Skeletal muscle cell (primary cell): ENCODE data around the gene CLCN2.
"Not testable (repeated sequence)": the region's sequence is repeated elsewhere in the genome, so short reads cannot be mapped to it uniquely, and the experiment has no call there.

Experiments used
- DNase-seq: peaks from one replicate; pipeline ENCODE4 v3.0.0-alpha.2; 2010; ENCODE audit warnings: low read depth
- H3K4me3 ChIP-seq: 2 replicates; pipeline ENCODE4 v1.5.1; 2011; ENCODE audit warnings: low read depth, mild to moderate bottlenecking, control low read depth, low read length, moderate library complexity

Gene CLCN2

DNA sequence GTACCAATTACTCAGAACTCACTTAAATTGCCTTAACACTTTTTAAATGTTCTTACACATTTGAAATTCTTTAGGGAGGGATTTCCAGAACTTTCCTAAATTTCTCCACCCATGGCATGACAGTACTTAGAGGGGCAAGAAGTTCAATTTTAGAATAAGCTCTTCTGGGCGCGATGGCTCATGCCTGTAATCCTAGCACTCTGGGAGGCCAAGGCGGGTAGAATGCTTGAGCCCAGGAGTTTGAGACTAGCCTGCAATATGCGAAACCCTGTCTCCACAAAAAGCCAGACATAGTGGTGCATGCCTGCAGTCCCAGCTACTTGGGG, 13.4 kb downstream of the CLCN2 start:
- H3K4me3 ChIP-seq = no peak overlapping the region
- no peak for DNase-seq

DNA sequence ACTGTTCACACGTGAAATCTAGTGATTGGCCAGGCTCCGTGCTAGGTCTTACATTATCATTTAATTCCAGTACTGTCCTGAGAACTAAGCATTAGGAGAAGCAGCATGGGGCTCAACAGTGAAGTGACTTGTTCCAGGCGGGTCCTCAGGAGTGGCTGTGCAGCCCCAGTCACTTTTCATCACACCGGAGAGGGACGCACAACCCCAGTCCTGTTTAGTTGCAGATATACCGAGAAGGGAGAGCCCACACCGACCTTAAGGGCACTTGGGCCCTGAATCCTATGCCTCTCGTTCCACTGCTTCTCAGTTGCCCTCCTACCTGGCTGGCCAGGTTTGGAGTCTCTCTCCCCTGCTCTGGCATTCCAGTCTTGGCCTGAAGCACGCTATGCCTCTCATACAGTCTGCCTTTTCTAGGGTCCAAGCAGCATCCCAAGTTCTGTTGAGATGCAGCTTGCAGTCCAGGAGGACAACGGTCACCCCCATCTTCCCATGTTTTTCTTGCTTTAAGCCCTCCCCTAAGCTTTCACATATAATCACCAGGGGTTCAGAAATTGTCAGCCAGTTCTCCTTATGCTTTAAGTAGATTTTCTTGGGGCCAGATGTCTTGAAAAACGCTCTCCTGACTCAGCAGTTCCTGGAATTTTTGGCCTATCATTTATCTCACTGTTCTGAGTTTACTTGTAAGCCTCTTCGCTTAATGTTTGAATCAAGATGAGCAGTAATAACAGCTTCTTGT, 13.9 kb downstream of the CLCN2 start:
- DNase-seq = no peak
- no peak overlapping the region for H3K4me3 ChIP-seq

DNA sequence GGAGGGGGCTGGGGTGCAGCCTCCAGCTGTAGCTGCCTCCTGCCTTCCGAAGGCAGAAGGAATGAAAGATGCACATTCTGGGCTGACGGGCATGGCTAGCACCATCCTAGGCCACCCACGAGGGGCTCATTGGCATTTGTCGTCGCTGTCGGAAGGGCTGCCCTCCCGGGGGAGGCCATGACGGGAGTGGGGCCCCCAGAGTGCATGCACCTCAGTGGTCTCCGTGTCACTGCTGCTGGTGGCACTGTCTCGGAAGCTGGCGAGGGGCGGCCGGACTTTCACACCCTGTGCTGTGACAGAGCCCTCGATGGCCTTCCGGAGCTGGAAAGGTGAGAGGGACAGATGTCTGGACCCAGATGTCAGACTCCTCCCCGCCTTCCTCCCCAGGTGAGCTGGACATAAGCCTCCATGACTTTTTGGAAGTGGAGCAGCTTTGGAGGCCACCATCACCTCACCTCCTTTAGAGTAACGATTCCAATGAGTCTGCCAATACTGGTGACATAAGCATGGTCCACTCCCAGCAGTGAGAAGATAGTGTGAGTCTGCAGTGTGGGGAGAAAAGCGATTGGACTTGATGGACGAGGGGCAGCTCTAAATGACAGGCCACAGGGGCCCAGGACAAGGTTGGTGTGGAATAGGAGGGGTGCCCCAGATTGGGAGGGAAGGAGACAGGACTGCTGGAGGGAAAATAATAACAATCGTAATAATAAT, 14.8 kb downstream of the CLCN2 start:
- DNase-seq = no peak
- H3K4me3 ChIP-seq = no peak overlapping the region

DNA sequence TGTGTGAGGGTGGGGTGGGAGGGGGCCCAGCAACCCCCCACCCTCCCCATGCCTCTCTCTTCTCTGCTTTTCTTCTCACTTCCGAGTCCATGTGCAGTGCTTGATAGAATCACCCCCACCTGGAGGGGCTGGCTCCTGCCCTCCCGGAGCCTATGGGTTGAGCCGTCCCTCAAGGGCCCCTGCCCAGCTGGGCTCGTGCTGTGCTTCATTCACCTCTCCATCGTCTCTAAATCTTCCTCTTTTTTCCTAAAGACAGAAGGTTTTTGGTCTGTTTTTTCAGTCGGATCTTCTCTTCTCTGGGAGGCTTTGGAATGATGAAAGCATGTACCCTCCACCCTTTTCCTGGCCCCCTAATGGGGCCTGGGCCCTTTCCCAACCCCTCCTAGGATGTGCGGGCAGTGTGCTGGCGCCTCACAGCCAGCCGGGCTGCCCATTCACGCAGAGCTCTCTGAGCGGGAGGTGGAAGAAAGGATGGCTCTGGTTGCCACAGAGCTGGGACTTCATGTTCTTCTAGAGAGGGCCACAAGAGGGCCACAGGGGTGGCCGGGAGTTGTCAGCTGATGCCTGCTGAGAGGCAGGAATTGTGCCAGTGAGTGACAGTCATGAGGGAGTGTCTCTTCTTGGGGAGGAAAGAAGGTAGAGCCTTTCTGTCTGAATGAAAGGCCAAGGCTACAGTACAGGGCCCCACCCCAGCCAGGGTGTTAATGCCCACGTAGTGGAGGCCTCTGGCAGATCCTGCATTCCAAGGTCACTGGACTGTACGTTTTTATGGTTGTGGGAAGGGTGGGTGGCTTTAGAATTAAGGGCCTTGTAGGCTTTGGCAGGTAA, 15.9 kb downstream of the CLCN2 start:
- no peak for DNase-seq
- no peak overlapping the region for H3K4me3 ChIP-seq

DNA sequence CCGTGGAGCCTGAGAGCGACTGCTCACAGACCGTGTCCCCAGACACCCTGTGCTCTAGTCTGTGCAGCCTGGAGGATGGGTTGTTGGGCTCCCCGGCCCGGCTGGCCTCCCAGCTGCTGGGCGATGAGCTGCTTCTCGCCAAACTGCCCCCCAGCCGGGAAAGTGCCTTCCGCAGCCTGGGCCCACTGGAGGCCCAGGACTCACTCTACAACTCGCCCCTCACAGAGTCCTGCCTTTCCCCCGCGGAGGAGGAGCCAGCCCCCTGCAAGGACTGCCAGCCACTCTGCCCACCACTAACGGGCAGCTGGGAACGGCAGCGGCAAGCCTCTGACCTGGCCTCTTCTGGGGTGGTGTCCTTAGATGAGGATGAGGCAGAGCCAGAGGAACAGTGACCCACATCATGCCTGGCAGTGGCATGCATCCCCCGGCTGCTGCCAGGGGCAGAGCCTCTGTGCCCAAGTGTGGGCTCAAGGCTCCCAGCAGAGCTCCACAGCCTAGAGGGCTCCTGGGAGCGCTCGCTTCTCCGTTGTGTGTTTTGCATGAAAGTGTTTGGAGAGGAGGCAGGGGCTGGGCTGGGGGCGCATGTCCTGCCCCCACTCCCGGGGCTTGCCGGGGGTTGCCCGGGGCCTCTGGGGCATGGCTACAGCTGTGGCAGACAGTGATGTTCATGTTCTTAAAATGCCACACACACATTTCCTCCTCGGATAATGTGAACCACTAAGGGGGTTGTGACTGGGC, 16.7 kb downstream of the CLCN2 start:
- DNase-seq = no peak
- no peak overlapping the region for H3K4me3 ChIP-seq

DNA sequence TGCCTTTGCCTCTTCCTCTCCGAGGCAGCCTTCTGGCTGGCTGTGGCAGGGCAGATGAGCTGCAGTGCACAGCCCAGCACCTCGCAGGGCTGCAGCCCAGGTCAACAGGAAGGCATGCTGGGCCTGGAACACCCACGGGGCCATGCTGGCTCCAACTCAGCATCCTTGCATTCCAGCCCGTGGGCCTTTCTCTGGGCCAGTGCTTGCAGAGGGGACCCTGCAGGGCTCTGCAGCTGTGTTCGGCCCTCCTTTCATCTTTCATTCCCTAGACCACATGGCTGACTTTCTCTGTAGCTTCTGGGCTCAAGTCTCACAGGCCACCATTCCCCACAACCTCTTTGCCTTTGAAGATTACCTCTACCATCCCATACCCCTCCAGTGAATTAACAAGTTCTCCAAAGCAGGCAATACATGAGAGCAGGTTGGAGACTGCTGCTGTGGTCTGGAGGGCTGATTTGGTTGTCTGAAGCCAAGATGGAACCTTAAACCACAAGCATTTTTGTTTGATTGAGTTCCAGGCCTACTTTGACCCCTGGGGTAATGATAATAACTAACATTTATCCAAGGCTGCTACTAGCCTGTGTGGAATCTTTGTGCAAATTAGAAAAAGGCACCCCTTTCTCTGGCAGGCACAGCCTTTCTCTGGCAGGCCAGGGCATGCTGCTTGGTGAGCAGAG, 18.1 kb downstream of the CLCN2 start:
- no peak overlapping the region for H3K4me3 ChIP-seq
- no peak for DNase-seq

DNA sequence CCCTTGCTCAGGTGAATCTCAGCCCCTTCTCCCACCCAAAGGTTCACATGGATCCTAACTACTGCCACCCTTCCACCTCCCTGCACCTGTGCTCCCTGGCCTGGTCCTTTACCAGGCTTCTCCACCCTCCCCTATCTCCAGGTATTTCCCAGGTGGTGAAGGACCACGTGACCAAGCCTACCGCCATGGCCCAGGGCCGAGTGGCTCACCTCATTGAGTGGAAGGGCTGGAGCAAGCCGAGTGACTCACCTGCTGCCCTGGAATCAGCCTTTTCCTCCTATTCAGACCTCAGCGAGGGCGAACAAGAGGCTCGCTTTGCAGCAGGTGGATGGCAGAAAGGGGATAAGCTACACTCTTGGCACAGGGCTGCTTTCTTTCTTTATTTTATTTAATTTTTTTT, 19.5 kb downstream of the CLCN2 start:
- no peak overlapping the region for H3K4me3 ChIP-seq
- no peak for DNase-seq

DNA sequence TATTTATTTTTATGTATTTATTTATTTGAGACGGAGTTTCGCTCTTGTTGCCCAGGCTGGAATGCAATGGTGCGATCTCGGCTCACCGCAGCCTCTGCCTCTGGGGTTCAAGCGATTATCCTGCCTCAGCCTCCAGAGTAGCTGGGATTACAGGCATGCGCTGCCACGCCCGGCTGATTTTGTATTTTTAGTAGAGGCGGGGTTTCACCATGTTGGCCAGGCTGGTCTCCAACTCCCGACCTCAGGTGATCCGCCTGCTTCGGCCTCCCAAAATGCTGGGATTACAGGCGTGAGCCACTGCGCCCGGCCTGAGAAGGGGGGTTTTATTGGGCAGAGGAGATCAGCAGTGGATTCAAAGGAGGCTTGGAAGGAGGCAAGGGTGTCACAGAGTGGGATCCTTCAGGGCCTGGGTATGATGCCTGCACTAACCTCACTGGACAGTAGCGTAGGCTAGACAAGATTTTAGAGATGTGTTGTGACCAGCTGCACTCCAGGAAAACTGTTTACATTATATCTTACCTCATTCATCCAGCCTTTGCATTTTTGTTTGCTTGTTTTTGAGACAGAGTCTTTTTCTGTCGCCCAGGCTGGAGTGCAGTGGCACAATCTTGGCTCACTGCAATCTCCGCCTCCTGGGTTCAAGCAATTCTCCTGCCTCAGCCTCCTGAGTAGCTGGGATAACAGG, 21.8 kb downstream of the CLCN2 start:
- not testable (repeated sequence) for DNase-seq
- H3K4me3 ChIP-seq = peak overlapping the region; percentile 67

DNA sequence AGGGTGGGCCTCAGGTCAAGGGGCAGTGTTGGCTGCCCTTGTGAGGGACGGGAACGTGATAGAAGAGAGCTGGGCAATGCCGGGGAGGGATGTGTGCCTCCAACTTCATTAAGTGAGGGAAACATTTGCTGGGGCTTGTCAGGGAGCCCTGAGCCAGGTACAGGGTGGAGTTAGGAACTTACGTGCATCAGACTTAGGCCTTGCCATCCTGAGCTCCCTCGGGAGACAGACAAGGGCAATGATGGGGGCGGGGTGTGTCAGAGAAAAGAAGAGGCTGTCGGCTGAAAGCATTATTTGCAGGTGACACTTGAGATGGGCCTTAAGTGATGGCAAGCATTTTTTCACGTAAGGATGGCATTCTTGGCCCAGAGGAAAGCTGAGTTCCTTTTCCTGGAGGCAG, 22.4 kb downstream of the CLCN2 start:
- no peak for DNase-seq
- H3K4me3 ChIP-seq = peak overlapping the region; percentile 67

DNA sequence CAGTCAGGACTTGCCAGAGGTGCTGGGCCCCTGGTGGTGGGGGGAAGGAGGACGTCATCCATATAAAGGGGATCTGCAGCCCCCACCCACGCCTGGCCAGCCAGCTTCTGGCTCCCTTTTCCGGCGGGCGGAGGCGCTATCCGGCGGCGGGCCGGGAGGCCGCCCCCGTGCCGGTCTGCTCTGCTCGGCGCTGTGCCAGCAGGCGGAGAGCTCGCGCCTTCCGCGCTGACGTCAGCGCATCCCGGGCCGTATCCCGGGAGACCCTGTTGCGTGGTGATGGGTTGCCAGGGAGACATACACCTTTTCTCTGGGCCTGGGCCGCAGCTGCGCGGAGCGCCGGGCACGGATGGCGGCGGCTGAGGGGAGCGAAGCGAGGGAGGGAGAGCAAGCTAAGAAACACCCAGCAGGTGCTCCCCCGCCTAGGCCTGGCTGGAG, 22.9 kb downstream of the CLCN2 start:
- peak overlapping the region; percentile 67 for H3K4me3 ChIP-seq
- DNase-seq = peak; percentile 82

DNA sequence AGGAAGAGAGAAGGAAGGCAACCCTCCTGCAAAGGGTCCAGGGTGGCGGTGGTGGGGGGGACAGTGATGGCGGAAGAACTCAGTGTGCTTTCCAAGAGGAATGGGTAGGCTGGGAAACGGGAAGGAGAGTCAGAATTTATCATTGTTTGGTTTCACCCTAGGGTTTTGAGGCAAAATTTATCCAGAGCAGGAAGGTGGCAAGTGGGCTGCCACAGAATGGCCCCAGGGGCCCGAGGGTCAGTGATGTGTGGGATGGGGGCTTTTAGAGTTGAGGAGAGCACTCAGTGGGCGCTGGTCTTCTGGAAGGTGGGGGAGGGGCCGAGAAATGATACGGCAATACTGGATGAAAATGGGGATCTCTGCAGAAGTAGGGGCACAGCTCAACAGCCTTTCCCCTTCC, 23.4 kb downstream of the CLCN2 start:
- H3K4me3 ChIP-seq = peak overlapping the region; percentile 67
- no peak for DNase-seq

DNA sequence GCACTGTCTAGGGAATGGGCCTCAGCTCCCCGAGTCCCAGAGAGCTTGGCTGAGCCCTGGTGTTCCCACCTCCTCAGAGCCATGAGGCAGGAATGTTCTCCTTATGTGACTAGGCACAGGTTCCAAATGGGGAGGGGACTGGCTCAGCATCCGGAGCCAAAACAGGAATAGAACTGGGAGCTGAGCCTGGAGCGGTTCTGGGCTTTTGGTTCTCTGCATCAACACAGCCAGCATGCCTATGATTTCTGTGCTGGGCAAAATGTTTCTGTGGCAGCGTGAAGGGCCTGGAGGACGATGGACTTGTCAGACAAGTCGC, 24.0 kb downstream of the CLCN2 start, which contains the start of gene FAM131A:
Gene FAM131A, plus strand, starts transcription at position 202 of the 316 bp plus-strand sequence. Its CDS starts 31 bp downstream, at position 233.
- DNase-seq = no peak
- peak within 1 kb of the TSS; percentile 67 for H3K4me3 ChIP-seq

DNA sequence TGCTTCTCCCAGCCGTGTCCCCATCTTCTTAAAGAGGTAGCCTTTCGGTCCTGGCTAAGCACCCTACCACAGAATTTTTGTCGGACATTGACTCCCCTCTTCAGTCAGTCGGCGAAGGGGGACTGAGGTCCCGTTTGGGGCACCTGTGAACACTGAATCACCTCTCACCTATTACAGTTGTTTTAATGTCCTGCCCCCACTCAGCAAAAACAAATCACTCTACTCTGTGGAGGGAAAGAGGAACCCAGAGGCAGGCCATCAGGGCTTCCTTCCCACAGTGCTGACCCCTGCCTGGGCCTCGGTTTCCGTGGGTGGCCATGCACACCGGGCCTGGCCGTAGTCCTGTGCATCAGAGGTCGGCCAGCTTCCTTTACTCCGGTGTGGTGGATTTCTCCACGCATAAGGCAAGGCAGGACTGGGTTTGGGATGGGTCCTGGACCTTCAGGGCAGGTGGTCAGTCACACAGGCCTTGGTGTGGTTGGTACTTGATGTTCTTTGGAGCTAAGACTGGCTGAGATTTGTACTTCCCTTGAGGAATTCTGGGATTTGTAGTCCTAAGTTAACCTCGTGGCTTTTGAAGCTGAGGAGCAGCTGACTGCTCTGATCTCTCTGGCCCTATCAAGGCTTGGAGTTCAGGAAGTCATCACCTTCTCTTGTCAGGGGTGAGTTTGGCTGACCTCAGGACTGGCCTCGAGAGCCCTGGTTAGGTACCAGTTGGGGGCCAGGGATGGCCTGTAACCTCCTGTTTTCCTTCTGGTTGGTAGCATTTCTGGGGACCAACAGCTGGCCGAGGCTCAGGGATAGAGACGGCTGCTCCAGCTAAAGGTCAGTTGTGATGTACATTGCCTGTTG, 24.6 kb downstream of the CLCN2 start:
- peak overlapping the region; percentile 67 for H3K4me3 ChIP-seq
- DNase-seq = no peak

DNA sequence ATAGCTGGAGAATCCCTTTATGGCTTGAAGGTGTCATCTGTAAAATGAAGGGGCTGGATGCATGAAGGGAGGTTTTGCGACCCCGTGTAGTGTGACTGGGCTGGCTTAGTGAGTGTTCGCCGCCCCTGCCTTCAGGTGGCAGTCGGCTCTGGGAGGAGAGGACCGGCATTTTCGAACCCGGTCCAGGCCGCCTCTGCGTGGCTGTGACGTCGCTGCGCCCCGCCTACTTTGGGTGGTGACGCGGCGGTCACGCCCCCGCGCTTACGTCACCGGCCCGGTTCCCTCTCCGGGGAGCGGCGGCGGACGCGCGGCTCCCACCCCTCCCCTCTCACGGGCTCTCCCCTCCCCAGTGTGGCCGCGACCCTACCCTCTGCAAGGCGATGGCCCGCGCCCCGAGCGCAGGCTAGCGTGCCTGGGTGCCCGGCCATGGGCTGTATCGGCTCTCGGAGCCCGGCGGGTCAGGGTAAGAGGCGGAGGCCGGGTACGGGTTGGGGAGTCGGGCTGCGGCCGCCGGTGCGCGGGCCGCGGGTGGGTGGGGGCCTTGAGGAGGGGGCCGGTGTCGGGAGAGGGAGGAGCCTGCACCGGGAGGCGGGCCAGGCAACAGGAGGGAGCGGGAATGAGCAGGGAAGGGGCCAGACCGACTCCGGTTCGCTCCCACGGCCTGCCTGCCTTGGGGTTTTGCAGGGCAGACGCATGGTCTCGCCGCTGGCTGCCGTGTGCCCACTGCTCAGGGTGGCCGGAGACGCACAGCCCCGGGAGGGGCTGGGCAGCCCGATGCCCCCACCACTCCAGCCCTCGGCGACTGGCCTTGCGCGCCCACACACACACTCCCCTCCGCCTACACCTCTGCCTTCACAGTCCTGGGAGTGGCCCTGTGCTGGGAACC, 25.5 kb downstream of the CLCN2 start:
- no peak for DNase-seq
- H3K4me3 ChIP-seq = peak overlapping the region; percentile 67

DNA sequence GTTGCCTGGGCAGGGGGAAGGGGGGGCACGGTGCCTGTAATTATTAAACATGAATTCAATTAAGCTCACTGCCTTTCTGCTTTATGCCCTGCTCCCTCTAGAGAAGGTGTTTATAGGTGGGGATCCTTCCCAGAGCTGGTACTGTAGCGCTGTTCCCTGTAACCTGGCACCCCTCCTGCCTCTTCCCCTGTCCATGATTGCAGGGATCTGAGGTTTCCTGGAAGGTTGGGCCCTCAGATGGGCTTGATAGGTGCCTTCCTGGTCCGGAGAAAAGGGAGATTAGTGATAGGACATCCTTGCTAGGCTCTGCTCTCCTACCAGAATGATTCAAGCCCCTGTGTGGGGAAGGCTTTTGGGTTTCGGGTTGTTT, 26.1 kb downstream of the CLCN2 start:
- no peak for DNase-seq
- H3K4me3 ChIP-seq = peak overlapping the region; percentile 67

DNA sequence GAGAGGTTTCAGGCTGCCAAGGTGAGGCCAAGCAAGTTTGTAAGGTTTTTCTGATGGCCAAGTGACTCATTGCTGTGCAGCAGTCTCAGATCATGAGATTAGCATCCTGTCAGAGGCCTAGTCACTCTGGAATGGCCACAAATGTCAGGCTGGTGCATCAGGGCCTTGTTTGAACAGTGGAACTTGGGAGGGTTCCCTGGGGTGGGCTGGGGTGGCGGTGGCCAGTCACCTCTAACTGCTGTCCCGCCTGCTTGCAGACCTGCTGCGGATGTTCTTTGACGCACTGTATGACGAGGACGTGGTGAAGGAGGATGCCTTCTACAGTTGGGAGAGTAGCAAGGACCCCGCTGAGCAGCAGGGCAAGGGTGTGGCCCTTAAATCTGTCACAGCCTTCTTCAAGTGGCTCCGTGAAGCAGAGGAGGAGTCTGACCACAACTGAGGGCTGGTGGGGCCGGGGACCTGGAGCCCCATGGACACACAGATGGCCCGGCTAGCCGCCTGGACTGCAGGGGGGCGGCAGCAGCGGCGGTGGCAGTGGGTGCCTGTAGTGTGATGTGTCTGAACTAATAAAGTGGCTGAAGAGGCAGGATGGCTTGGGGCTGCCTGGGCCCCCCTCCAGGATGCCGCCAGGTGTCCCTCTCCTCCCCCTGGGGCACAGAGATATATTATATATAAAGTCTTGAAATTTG, 26.8 kb downstream of the CLCN2 start:
- no peak for DNase-seq
- H3K4me3 ChIP-seq = no peak overlapping the region
